GM21786 (cell line): Measurements from ENCODE around the gene RPAP2.
A peak's percentile ranks its signal among the peaks of the same experiment; 100 is the strongest.
"Not testable (repeated sequence)": the region's sequence is repeated elsewhere in the genome, so short reads cannot be mapped to it uniquely, and the experiment has no call there.

Source experiments
- ATAC-seq: cut with Tn5 transposase; IDR thresholded peaks from one replicate; pipeline ENCODE4 v1.9.1; 2021; ENCODE audit not compliant: unreplicated experiment

RPAP2 gene

GRCh38 chr1:92298573-92299476 lies at the start of gene RPAP2, which contains the start of gene GLMN:
TSS of gene RPAP2 (plus strand) at chr1:92299059. CDS start at chr1:92299074, 15 bp downstream.
TSS of gene GLMN (minus strand) at chr1:92298987. CDS start at chr1:92297999, 988 bp downstream.
- peak; percentile 96 for ATAC-seq

DNA sequence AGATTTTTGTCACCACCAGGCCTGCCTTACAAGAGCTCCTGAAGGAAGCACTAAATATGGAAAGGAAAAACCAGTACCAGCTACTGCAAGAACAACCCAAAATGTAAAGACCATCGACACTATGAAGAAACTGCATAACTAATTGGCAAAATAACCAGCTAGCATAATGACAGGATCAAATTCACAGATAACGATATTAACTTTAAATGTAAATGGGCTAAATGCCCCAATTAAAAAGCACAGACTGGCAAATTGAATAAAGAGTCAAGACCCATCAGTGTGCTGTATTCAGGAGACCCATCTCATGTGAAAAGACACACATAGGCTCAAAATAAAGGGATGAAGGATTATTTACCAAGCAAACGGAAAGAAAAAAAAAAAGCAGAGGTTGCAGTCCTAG lies 44.1 kb upstream of the RPAP2 start:
- ATAC-seq = not testable (repeated sequence)

- ATAC-seq = no peak
Observed at GRCh38 chr1:92259350-92259749, 39.5 kb upstream of the RPAP2 start.

DNA sequence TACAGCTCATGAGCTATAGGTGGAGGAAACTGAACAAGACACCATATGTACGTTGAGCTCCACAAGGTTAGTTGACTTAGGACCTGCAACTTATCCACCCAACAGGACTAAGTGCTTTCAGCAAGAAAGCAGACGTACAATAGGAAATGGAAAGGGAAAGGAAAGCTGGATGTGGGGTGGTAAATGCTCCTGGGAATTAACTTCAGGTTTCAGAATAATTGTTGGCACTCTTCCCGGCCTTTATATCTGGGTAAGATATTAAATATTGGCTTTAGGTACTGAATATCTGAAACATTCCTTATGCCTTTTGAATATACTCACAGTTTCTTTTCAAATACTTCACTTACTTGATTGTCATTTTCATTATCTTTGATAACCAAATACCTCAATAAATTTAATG lies 36.3 kb upstream of the RPAP2 start:
- no peak for ATAC-seq

GRCh38 chr1:92273039-92273438 lies 25.8 kb upstream of the RPAP2 start:
- ATAC-seq = no peak

GRCh38 chr1:92274939-92275338 lies 23.9 kb upstream of the RPAP2 start:
- ATAC-seq = no peak

- no peak for ATAC-seq
Observed at GRCh38 chr1:92276082-92276481, 22.8 kb upstream of the RPAP2 start.

- no peak for ATAC-seq
Observed at GRCh38 chr1:92277105-92277723, 21.6 kb upstream of the RPAP2 start.

DNA sequence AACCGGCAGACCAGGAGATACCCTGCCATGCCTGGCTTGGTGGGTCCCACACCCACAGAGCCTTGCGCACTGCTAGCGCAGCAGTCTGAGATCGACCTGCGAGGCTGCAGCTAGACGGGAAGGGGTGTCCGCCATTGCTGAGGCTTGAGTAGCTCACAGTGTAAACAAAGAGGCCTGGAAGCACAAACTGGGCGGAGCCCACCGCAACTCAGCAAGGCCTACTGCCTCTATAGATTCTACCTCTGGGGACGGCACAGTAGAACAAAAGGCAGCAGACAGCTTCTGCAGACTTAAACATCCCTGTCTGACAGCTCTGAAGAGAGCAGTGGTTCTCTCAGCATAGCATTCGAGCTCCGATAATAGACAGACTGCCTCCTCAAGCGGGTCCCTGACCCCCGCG lies 19.1 kb upstream of the RPAP2 start:
- not testable (repeated sequence) for ATAC-seq

- ATAC-seq = not testable (repeated sequence)
Observed at GRCh38 chr1:92281411-92281810, 17.4 kb upstream of the RPAP2 start.

DNA sequence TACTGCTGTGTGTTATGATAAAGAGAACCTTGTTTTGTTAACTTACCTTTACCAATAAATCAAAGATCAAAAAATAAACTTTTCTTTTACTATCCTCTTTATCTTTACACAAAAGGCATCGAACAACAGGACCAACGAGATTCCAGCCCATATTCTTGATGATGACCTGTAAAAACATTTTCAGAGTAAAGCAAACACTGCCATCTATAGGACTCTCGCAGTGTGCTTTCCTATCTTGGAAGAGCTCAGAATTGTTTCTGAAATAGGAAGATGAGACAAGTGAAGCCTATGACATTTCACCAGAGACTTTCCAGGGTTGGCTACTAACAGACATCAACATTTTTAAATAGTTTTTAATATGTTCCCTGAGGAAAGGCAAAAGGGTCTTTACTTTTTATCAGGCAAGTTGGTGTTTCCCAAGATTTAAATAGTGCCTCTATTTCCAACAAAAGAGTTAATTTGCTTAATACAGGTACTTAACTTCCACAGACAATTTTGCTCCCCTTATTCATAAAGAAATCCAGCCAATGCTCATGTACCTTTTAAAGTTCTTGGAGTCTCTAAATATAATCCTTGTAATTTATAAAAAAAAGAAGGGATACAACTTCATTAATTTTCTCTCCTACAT lies 7.4 kb upstream of the RPAP2 start:
- no peak for ATAC-seq

DNA sequence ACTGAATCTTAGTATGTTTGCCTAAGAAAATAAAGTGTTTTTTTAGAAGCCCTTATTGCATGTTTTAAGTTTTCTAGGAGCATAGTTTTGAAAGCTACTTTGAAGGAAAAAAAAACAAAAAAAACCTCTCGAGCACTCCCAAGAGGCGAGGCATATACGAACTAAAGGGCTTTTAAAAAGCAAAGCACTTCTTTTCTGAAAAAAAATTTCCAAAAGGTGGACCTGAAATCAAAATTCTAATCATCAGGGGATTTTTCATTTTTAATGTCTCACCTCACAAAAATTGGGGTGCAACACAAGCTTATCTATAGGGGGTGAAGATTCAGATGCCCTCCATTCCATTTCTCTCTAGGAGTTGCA lies 666 bp upstream of the RPAP2 start:
- no peak for ATAC-seq

- ATAC-seq = no peak
Observed at GRCh38 chr1:92299477-92300150, 755 bp downstream of the RPAP2 start.

DNA sequence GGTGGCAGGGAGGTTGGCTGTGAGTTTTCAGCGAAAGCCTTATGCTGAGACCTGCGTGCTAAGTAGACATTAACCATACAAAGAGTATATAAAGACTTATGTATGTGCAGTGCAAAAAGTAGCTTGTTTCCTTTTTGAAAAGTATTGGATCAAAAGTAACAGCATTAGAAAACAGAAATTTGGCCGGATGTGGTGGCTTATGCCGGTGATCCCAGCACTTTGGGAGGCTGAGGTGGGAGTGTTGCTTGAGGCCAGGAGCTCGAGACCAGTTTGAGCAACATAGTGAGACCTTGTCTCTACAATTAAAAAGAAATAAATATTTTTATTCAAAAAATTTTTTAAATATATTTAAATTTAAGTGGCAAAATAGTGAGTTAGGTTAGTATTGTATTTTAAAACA lies 2.2 kb downstream of the RPAP2 start:
- no peak for ATAC-seq

- no peak for ATAC-seq
Observed at GRCh38 chr1:92306020-92306419, 7.2 kb downstream of the RPAP2 start.

DNA sequence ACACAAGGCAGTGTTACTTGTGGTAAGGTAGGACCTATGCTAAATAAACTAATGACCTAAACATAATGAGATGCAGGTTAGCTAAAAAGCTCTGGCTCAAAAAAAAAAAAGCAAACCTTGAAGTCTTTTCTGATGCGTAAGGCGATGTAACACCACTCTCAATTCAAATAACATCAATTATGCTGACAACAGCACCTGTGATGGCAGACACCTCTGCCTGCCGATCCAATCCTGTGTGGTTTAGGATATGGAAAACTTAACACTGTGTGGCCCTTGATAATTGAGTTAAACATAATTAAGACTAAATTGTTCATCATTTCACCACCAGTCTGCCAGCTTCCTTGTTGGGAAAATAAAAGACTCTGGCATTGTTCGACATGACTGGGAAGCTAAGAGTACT lies 9.1 kb downstream of the RPAP2 start:
- ATAC-seq = no peak

DNA sequence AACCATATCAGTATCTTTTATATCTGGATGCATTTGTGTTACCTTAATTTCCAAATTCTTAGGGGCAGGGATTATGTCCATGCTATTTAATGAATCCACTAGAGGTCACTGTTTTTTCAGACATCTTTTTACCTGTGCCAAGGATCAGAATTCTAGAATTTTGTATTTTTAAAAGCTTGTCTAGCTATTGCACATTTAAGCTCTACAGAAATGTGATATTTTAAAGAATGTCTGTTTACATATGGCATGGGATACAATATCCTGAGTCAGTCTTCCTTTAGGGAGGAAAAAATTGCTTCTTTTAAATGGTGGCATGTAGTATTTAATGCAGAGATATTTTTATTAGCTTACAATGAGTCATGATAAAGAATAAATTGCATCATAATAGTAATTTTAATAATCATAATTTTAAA lies 11.3 kb downstream of the RPAP2 start:
- ATAC-seq = no peak

DNA sequence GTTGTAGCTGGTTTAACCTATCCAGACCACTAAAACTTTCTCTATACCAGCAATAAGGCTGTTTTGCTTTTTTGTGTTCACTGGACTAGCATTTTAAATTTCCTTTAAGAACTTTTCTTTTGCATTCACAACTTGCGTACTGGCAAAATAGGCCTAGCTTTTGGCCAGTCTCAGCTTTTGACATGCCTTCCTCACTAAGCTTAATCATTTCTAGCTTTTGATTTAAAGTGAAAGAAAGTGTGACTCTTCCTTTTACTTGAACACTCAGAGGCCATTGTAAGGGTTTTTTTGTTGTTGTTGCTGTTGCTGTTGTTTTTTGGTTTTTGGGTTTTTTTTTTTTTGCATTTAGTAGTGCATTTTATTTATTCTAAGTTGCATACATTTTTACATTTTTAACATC lies 15.2 kb downstream of the RPAP2 start:
- no peak for ATAC-seq

DNA sequence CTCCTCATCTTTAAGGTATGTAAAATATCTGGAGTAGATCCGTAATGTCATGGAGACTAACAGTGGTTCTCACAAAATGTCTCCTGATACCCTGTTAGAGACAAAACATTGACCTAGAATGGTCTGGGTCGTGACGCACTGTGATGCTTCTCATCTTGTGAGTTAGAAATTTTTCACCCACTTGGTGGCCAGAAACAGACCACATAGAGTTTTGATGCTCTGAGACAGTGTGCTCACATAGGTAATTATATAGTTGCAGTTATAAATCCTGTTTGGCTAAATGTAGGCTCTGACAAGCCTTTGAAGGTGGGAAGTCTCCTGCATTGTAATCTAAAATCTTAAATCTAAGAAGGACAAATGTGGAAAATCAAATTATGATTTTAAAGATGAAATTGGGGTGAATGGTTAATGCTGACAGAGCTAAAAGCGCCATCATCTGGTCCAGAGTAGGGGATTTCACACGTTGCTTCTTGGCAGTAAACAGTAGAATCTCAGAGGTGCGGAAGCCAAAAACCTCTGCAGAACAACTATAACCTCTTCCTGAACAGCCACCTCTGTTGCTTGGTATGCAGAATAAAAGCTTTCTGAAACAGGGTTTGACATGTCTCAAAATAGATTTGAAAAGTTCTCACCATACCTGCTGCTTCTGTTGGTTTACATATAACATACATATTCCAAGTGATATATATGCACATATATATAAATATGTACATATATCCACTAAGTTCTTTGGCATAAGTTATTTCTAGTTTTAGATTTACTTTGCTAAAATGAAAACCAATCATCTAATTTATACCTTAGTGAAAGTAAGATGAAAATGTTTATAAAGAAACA lies 17.1 kb downstream of the RPAP2 start:
- ATAC-seq = no peak

GRCh38 chr1:92317836-92318493 lies 19.1 kb downstream of the RPAP2 start:
- no peak for ATAC-seq
